Hippocampal formation (tissue), 2 donors: ENCODE results near the gene CYB5A.
A peak's percentile ranks its signal among the peaks of the same experiment; 100 is the strongest.

Experiments
- DNase-seq, 2 donors: peaks; one replicate each; lab custom pipeline; 2025; lab: John Stamatoyannopoulos, UW

Gene CYB5A

GRCh38 chr18:74243127-74243526 is 48.6 kb downstream of the CYB5A start:
- no peak for DNase-seq

- DNase-seq: peak in 1 of 2 donors; percentile 14
Observed at GRCh38 chr18:74242438-74243096, 49.2 kb downstream of the CYB5A start.

- DNase-seq: no peak
Observed at GRCh38 chr18:74241970-74242369, 49.8 kb downstream of the CYB5A start.

DNA sequence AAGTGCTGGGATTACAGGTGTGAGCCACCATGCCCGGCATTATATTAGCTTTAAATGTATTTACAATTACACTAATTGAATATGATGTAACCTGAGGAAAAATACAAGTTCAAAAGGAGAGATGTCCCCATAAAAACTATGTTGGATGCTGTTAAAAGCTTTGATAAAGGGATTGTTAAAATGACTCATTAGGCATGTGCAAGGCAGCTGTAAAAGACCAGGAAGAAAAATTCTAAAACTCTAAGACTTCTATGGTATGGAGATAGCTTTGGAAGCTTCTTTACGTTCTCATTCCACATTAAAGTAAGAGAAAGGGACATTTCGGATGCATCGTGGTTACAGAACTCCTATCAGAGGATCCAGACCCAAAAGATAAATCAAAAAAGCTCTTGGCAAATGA is 50.3 kb downstream of the CYB5A start:
- DNase-seq: no peak

DNA sequence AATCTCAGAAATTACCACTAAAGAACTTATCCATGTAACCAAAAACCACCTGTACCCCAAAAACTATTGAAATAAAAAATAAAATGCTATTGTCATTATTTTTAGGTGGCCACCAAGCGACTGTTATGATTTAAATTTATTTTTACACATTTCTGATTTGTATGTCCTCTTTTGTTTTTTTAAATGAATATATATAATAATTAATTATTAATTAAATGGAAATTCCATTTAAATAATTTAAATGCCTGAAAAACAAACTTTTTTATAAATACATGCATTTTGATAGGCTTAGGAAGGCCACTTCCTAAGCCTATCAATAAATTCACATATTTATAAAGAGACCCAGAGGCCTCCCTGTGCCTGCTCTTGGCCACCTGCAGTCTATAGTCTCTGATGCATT is 52.2 kb downstream of the CYB5A start:
- no peak for DNase-seq

DNA sequence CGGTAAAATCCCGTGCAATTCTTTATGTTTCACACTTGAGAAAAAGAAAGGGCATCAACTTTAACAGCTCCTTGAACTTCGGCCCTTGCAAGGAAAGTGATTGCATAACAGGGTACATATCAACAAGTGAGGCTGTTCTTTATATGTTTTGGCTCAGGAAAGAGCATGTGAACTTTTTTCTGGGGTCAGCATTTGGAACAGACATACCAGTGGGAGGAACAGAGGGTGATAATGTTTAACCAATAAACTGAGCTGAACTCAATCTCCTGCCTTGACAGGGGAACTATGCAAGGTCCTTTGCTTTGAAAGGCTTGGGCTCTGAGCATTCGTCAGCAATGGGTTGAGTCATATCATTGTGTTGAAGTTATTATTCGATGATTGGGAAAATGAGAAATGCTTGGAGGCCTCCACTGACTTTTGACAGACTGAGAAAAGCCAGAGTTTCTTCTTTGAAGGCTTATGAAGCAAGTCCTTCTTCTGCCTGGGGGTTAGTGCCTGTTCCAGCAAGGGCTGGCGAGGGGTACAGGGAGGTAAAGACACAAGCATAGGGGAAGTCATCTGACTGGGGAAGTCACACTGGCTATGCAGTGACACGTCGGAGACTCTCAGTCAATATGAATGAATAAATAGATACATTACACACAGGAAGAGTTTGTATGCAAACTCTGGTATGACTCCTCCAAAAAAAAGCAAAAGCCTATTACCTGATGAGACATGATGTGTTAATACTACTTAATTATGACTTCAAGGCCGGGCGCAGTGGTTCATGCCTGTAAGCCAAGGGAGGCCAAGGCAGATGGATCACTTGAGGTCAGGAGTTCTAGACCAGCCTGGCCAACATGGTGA is 57.2 kb downstream of the CYB5A start:
- DNase-seq: no peak

DNA sequence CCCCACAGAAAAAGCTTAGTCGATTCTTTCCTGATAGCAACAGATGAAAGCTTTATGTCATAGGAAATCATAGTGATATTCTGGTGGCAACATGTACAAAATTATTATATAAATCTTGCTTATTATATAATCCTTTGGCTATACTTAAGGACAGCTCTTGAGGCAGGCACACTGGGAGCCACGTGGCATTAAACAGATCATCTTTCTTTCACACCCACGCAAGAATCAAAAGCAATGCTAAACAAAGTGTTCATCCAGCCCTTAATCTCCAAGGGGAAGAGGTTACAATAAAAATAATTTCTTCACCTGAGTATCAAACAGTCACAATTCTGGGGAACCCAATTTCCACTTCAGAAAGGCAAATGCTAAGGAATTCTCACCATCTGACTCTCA is 57.8 kb downstream of the CYB5A start:
- DNase-seq: no peak

DNA sequence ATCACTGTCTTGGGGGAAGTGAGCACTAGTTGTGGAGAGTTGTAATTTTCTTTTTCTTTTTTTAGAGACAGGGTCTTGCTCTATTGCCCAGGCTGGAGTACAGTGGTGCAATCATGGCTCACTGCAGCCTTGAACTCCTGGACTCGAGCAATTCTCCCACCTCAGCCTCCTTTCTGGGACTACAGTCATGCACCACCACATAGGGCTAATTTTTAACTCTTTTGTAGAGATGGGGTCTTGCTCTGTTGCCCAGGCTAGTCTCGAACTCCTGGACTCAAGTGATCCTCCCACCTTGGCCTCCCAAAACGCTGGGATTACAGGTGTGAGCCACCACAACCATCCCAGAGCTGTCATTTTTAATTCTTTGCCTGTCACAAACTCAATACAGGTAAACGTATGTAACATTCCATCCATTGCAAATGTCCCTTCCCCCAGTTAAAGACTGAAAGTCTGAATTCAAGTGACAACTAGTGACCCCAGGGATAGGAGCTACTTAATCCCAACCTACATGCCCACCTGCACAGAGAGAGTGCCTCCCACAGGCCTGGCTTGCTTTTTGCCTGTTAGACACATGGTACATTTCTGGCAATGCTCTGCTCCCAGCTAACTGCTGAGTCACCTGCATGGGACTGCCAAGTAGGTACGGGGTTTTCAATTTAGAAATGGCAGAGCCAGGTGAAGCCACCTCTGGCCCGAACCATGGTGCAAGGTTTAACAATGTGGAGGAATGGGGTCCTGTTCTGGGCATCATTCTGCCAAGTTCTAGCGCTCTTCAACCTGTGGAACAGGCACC is 60.6 kb downstream of the CYB5A start:
- DNase-seq: no peak

GRCh38 chr18:74229891-74230290 is 61.9 kb downstream of the CYB5A start:
- DNase-seq: no peak

DNA sequence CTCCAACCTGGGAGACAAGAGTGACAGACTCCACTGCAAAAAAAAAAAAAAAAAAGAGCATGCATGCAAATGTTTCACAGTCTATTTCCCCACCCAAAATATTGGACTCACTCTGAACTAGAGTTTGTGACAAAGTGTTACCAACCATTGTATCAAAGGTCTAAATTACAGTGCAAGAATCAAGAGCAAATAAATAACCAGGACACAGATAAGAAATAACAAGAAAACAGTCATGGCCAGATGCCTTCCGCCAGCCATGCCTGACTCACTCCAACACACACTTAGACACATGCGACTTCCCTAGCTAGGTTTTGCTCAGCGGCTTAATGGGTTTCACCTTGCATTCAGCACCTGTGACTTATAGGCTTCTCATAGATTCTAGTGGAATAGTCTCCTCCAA is 62.8 kb downstream of the CYB5A start:
- DNase-seq: no peak

GRCh38 chr18:74228312-74228711 is 63.5 kb downstream of the CYB5A start:
- DNase-seq: no peak

DNA sequence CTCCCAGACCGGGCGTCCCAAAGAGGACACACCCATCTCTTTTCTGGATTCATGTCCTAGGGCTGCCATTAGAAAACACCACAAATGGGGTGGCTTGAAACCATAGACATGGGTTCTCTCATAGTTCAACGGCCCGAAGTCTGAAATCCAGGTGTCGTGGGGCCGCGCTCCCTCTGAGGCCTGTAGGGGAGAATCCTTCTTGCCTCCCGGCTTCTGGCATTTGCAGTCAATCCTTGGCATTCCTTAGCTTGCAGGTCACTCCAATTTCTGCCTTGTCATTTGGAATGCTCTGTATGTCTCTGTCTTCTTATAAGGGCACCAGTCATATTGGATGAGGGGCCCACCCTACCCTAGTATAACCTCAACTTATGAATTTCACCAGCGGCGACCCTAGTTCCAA is 65.1 kb downstream of the CYB5A start:
- no peak for DNase-seq

- no peak for DNase-seq
Observed at GRCh38 chr18:74226156-74226555, 65.6 kb downstream of the CYB5A start.

DNA sequence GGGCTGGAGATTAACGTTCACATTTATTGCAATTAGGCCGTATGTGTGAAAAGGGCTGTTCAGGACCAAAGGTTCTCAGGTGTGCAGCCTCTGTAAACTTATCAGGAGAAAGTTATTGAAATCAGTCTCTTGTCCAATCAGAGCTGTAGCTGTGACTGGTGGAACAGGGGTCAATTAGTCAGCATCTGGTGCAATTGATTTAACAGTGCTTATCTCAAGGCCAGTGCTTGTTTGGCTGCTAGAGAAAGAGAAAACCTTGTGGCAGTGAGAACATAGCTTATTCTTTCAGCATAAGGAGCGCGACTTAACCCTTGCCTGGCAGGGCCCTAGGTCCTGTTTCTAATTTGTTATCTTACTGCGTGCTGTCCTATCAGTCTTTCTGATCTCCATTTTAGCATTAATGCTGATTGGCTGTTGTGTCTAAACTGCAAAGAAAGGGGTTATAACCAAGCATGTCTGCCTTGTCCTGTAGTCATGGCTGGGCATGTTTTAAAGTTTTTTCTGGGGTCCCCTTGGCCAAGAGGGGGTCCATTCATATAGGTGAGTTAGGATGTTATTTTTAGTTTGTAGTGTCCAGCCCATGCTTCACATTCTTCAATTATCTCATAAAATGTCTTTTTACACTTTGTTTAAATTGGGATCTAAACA is 66.4 kb downstream of the CYB5A start:
- no peak for DNase-seq

- no peak for DNase-seq
Observed at GRCh38 chr18:74222710-74223494, 68.9 kb downstream of the CYB5A start.

- DNase-seq: no peak
Observed at GRCh38 chr18:74221081-74221480, 70.7 kb downstream of the CYB5A start.

GRCh38 chr18:74219056-74219455 is 72.7 kb downstream of the CYB5A start:
- no peak for DNase-seq

GRCh38 chr18:74217476-74218143 is 74.2 kb downstream of the CYB5A start:
- no peak for DNase-seq

DNA sequence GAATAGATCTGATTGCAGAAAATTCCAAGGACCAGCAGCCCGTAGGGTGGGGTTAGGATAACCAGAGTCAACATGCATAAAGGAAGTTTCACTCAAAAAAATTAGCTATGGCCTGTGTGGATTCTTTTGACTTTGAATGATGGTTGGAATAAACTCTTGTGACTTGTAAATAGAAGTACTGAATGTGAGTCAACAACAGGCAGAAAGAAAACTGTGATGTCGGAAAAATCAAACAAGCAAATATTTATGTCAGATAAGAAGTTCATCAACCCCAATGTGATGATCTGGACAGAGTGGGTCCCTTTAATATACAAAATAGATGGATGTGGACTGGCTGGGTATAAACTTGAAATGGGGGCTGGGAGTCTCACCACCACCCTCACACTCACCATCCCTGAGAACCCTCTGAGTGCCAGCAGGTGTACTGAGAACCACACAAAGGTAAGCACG is 75.1 kb downstream of the CYB5A start:
- no peak for DNase-seq

GRCh38 chr18:74215863-74216262 is 75.9 kb downstream of the CYB5A start:
- no peak for DNase-seq

DNA sequence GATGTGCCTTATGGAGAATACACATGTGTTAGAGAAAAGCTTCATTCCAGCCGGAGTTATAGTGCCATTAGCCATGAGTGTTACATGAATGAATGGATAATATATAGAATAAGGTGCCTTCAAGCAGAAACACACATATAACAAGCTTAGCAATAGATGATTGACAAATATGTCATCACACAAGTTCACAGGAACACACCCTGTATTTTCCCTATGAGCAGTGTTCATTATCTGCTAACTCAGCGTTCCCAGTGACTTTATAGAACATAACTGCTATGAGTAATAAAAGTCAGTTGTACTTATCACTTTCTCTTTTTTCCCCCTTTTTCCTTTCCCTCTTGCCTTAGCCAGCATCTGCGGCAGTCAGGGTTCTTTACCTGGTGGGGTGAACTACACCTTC is 78.3 kb downstream of the CYB5A start:
- no peak for DNase-seq
